LNCaP clone FGC (cell line): ENCODE measurements around the gene TAF12.

Experiments used
- DNase-seq: peaks from one replicate; pipeline ENCODE4 v3.0.0-alpha.2; 2011; ENCODE audit warnings: low read depth
- H3K4me3 ChIP-seq: 2 replicates; pipeline ENCODE4 v1.5.1; 2011; ENCODE audit warnings: mild to moderate bottlenecking, low read depth, low read length, control low read depth
- TF ChIP-seq, protein P1 (sequence below): IDR thresholded peaks from 2 replicates; pipeline ENCODE4 v1.5.1; 2012; ENCODE audit warnings: mild to moderate bottlenecking; ENCODE audit not compliant: control insufficient read depth, insufficient read depth; ENCODE audit errors: extremely low read depth

Gene TAF12

DNA sequence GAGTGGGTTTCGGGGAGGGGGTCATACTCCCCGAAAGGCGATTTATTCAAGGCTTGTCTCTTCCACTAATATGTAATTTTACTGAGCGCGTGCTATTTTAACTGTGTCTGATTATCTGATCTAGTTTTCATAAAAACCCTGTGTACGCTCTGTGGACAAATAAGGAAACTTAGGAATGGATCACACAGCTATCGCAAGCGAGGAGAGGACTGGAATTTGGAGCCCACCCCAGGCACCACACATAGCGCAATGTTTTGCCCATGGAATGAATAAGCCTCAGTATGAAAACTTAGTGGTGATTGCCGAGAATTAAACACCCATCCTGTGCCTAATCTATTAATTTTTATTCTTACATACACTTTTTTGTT, 60.6 kb downstream of the TAF12 start:
- H3K4me3 ChIP-seq, result peak overlapping the region; percentile 94
- TF ChIP-seq, protein P1, sequence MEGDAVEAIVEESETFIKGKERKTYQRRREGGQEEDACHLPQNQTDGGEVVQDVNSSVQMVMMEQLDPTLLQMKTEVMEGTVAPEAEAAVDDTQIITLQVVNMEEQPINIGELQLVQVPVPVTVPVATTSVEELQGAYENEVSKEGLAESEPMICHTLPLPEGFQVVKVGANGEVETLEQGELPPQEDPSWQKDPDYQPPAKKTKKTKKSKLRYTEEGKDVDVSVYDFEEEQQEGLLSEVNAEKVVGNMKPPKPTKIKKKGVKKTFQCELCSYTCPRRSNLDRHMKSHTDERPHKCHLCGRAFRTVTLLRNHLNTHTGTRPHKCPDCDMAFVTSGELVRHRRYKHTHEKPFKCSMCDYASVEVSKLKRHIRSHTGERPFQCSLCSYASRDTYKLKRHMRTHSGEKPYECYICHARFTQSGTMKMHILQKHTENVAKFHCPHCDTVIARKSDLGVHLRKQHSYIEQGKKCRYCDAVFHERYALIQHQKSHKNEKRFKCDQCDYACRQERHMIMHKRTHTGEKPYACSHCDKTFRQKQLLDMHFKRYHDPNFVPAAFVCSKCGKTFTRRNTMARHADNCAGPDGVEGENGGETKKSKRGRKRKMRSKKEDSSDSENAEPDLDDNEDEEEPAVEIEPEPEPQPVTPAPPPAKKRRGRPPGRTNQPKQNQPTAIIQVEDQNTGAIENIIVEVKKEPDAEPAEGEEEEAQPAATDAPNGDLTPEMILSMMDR, result no peak
- DNase-seq, result no peak

DNA sequence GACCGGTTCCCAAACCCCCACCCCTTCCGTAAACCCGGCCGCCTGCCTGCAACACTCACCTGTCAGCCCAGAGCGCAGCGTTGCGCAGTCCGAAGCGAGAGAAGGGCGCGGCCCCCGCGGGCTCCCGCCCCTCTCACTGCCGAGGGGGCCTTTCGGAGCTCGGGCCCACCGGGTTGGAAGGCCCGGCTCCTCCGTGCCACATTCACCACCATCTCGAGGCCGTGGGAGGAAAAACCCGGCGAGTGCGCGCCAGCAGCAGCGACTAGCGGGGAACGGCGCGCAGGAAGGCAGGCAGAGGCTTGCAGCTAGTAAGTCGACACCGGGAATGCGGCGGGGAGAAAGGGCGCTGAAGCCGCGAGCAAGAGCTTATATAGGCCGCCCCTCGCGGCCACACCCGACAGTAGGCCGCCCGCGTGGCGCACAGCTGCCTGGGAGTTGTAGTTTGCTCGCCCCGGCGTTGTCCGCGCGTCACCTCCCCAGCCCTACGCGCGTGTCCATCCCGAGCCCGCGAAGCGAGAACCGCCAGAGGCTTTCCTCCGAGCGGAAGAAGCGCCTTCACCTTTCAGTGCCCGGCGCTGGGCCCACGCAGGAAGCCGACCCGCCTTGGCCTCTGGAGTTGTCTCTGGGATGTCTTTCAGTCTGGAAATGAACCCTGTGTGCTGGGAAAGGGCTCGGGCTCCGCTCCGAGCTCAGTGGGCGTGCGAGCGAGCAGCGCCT, 61.2 kb downstream of the TAF12 start:
- DNase-seq, result peak; percentile 86
- H3K4me3 ChIP-seq, result peak overlapping the region; percentile 94
- TF ChIP-seq, protein P1, result no peak

DNA sequence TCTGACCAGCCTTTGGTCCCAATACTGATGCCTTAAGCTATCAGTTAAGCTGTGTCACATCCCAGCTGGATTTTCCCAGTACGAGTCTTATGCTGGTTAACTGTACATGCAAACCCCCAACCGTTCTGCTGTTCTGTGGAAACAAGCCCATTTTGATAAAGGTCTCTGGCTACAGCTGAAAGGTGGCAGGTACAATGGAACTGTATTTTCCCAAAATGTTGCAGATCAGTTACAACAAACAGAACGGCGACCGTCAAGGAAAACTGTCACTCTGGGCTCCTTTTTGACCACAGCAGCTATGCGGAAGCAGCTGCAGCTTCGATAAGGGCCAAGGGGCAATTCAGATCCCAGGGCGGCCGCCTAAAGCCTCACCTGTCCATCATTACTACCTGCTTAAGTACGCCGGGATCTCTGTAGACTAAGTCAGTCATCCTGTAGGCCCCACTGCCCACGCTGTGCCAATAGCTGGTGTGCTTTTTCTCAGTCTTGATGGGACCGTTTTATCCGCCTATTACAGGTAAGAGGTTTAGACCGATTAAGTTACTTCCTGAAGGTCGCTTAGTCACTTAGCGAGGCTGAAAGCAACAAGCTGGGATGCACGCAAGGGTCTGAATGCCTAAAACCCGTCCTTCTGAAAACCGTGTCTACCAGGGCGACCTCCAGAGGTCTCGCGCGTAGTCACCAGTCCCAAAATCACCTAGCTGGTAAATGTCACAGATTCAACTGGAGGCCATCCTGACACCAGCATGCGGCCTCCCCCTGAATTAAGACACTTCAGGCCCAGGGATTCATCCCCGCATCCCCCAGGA, 61.9 kb downstream of the TAF12 start:
- TF ChIP-seq, protein P1, result peak; percentile 50
- peak; percentile 28 for DNase-seq
- peak overlapping the region; percentile 94 for H3K4me3 ChIP-seq

DNA sequence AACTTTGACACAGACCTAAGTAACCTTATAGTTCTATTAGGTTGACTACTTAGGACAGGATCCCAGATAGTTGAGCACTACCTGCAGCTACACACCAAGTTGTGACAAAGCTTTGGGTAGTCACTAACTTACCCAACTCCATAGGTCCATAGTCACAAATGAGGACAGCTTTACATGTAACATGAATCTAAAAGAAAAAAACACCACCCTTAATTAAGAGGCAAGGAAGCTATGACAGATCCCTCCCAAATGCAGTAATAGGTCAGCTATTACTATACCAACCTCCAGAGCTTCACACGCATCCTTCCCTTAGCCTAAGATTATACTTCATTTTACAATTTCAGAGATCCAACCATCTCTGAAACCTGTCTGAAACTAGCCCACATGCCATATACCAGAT, 63.5 kb downstream of the TAF12 start:
- no peak for DNase-seq

DNA sequence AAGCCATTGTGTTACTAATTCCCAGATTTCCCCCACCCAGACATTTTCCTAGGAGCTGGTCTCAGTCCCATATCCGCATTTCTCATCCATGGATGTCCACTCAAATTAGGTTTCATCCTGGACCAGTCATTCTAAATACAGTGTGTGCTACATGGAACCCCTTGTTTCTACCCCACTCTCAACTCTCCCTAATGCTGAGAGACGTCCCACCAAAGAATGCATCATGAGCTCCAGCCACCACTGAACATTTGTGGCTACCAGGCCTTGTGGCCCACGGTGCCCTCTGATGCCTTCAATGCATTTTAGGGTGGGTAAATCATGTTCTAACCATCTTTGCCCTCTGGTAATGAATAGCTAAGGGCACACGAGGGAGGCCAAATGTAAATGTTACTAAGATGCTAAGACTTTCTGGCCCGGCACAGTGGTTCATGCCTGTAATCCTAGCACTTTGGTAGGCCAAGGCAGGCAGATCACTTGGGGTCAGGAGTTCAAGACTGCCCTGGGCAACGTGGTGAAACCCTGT, 64.1 kb downstream of the TAF12 start:
- no peak overlapping the region for H3K4me3 ChIP-seq
- TF ChIP-seq, protein P1, result no peak
- no peak for DNase-seq

More for the DNA sequence above, 63.5 kb downstream of the TAF12 start:
- TF ChIP-seq, protein P1, result no peak
- H3K4me3 ChIP-seq, result no peak overlapping the region

DNA sequence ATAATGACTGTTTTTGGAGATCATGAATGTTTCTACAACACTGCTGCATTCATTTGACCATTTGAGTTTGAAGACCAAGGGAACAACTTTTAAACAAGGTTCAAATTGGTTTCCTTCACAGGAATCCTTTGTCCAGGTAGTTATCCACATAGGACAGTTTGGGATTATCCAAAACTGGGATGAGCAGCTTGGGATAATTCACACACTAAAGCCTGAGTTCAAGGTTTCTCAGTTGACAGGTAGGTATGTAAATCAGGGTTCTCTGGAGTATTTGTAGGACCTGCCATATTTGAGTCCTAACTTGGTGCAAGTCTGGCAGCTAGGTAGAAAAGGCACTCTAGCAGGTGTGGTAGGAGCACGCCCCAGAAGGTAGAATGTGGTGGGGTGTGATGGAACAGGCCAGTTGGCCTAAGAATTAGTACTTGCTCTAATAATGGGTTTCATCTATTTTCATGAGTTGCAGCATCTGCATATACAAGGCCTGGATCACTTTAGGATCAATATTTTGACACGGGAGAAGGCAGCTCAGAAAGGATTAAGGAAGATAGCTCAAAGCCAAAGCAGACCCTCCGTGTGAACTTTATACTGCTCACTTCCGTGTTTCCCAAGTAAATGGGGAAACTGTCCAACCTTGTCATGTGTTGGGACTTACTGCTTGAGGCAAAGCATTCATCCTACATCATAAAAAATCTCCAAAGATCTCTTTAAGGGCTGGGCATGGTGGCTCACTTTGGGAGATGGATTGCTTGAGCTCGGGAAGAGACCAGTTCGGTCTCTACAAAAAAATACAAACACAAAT, 64.9 kb downstream of the TAF12 start:
- DNase-seq, result no peak
- TF ChIP-seq, protein P1, result no peak
- no peak overlapping the region for H3K4me3 ChIP-seq
